ENCODE measurements around the gene NDUFS6.

- TF ChIP-seq TAF1 (IDR thresholded peaks at IDR 0.05; ENCODE audit: borderline replicate concordance, low read depth, low read length) = no peak
- TF ChIP-seq POLR2AphosphoS5 (IDR thresholded peaks at IDR 0.05; ENCODE audit: low read depth, low read length) = no peak
These were observed 36.8 kb downstream of the NDUFS6 start for GRCh38 chr5:1838013-1838412.
